Heart left ventricle (tissue), 13 donors: ENCODE results near the gene VWDE.

ENCODE experiments used
- POLR2A ChIP-seq, 2 donors: fragments of 450-650 bp; IDR thresholded peaks; one replicate each; pipeline ENCODE4 v1.6.1; 2017; ENCODE audit warnings: antibody characterized with exemption in 2 of 2, mild to moderate bottlenecking in 2 of 2, moderate library complexity in 2 of 2
- TF ChIP-seq, protein P1 (sequence below), 12 donors: fragments of 200-600 bp; sonication (generic) in 4 of 12; IDR thresholded peaks; one replicate each; pipeline versions ENCODE4 v1.5.0 to v1.8.0; 2018 to 2022; ENCODE audit warnings: antibody characterized with exemption in 12 of 12, mild to moderate bottlenecking in 5 of 12
- donor health status: ischemic (EF 13 %, LVEDD 7.1; RV severe dilation, severe dysfunction).
- donor health status: DM: no; HTN: yes; CAD: no.
- donor health status: DM: no; HTN: no; CAD: no.
- donor health status: ischemic (EF 25% LVEDD 6.9; RV normal size, moderate dysfunction).
- donor health status: ischemic (EF 25% LVEDD 5.7; RV mildly dilated, moderate dysfunction).
- donor health status: ischemic (EF 35%, LVEDD 5.7; RV mildly dilated, moderate dysfunction).
- donor health status: nonischemic (EF 11% LVEDD 7.7; RV severe dilation, severe dysfunction).
- donor health status: DM: yes; HTN: yes; CAD: no.
- donor health status: PGD.
- donor health status: ischemic (EF 29% LVEDD 5.4; RV normal size, mild dysfunction).
- donor health status: nonischemic (EF 23%, LVEDD 6.1; RV moderate dilation, normal function).

DNA sequence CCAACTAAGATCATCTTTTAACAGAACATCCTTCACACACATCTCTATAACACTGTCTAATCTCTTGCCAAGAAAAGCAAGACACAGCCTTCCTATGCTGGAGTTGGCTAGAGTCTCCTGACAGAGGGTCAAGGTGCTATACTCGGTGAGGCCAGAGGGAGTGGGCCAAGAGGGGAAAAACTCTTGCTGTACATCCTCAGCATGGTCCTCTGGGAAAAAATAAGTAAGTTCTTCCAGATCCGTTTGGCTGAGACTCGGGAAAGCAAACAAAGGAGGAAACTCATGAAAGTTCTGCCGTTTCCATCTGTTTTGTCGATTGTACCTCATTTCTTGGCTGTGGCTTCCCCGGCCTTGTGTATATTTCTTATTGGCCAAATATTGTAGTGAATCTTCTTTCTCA lies 33.9 kb downstream of the VWDE start:
- TF ChIP-seq, protein P1, sequence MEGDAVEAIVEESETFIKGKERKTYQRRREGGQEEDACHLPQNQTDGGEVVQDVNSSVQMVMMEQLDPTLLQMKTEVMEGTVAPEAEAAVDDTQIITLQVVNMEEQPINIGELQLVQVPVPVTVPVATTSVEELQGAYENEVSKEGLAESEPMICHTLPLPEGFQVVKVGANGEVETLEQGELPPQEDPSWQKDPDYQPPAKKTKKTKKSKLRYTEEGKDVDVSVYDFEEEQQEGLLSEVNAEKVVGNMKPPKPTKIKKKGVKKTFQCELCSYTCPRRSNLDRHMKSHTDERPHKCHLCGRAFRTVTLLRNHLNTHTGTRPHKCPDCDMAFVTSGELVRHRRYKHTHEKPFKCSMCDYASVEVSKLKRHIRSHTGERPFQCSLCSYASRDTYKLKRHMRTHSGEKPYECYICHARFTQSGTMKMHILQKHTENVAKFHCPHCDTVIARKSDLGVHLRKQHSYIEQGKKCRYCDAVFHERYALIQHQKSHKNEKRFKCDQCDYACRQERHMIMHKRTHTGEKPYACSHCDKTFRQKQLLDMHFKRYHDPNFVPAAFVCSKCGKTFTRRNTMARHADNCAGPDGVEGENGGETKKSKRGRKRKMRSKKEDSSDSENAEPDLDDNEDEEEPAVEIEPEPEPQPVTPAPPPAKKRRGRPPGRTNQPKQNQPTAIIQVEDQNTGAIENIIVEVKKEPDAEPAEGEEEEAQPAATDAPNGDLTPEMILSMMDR (IDR thresholded peaks at IDR 0.05) = no peak
- no peak for TF ChIP-seq POLR2A (IDR thresholded peaks at IDR 0.05)
